CD4-positive, alpha-beta T cell treated with Interleukin-2 at 100 ng/mL for 4 hours (primary cell): Measurements from ENCODE around the gene TMEM117.

Experiments
- DNase-seq: peaks from one replicate; pipeline ENCODE4 v3.0.0-alpha.2; 2020; ENCODE audit warnings: low spot score

Gene TMEM117

DNA sequence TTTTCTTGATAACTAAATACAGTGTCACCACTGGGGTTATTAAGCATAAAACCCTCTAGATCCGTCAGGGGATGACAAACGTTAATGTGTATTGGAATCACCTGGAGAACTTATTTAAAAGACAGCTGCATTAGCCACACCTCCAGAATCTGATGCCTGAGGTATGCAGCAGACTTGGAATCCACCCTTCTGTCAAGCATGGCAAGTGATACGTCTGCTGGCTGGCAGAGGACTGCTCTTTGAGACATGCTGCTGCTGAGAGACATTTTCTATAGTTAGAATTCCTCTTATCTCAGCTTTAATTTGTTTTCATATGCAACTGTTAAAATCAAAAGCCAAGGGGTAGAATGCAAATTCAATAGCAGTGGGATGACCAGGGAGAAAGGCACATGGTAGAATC is 544.0 kb downstream of the TMEM117 start:
- DNase-seq = no peak

DNA sequence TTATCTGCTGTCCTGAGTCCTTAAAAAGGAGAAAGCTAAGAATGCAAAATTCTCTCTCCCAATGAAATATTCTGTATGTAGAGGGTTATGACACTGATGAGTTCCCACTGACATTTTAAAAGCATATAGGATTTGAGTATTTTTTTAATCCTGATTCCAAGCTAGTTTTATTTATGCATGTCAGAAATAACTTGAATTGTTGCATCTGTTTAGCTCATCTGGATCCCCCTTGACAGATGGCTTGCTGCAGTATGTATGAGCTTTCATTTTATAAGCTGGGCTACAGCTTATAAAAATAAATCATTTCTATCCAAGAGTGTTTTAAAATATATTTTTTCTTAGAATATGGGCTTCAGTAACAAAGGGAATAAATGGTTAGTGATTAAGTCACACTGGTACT is 545.0 kb downstream of the TMEM117 start:
- no peak for DNase-seq

DNA sequence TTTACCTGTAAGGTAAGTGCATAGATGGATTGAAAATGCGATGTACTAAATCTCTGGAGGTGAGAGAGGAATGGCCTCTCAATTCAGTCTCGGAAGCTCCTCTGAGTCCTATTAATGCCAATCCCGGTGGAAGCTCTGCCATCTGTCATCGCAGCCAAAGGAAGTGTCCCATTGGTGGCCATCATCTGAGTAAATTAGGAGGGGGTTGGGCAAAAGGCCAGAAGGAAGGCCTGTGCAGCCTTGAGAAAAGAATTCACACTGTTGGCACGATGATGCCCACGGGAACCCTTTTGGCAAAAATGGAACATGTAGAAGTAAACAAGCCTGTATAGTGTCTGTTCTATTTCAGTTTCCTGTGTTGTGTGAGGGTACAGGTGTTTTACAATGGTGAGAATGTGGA is 545.5 kb downstream of the TMEM117 start:
- DNase-seq = no peak

GRCh38 chr12:44384136-44384535 is 548.3 kb downstream of the TMEM117 start:
- DNase-seq = no peak

DNA sequence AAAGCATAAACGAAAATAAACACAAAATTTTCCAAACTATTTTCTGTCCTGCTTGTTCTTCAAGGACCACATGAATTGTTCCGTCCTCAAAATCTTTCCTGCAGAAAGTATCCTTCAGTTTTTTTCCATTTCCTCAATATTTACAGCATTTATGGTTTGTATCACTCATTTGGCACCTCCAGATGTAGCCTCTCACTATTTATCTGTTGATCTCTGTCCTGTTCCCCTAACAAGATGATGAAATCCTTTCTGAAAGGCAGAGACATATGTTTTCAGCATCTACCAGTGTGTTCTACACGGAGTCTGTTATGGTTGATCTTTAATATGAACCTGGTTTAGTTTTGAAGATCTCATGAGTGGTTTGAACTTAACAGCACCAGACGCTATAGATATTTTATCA is 550.1 kb downstream of the TMEM117 start:
- no peak for DNase-seq

GRCh38 chr12:44387581-44387980 is 551.7 kb downstream of the TMEM117 start:
- DNase-seq = no peak

- no peak for DNase-seq
These were observed 553.2 kb downstream of the TMEM117 start for GRCh38 chr12:44389038-44389437.

DNA sequence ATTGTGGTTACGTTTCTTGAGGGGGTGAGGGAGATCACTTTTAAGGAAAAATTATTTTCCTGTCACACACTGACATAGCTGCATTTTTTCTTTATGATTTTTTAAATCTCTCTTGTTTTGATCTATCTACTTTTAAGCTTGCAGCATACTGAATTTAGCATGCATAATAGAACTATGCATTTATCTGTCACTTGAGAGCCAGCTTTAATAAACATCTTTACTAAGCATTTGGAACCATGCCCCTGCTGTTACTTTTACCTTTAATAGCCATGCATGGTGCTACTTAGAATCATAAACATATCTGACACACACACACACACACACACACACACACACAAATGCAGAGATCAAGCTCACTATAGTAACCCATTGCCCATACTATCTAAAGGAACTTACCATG is 554.0 kb downstream of the TMEM117 start:
- DNase-seq = no peak

DNA sequence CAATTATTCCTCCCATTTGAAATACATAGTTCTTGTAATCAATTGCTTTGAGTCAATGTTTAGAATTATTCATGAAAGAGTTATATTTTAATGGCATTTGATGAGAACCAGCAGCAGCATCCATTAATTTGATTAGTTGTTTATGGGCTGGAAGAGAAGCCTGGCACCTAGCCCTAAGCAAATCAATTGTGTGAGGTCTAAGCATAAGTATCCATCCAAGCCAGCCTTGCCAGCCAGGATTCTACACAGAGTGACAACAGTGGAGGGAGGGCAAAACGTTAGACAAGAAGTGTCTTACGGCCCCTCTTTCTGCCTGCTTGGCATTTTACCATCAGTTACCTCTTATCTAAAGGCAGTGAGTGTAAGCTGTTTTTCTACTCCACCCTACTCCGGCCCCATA is 561.8 kb downstream of the TMEM117 start:
- DNase-seq = no peak

- DNase-seq = no peak
These were observed 567.3 kb downstream of the TMEM117 start for GRCh38 chr12:44403185-44403584.

- no peak for DNase-seq
These were observed 569.4 kb downstream of the TMEM117 start for GRCh38 chr12:44405297-44405696.

- DNase-seq = no peak
These were observed 586.7 kb downstream of the TMEM117 start for GRCh38 chr12:44422559-44422958.

GRCh38 chr12:44428825-44429224 is 592.9 kb downstream of the TMEM117 start:
- no peak for DNase-seq

DNA sequence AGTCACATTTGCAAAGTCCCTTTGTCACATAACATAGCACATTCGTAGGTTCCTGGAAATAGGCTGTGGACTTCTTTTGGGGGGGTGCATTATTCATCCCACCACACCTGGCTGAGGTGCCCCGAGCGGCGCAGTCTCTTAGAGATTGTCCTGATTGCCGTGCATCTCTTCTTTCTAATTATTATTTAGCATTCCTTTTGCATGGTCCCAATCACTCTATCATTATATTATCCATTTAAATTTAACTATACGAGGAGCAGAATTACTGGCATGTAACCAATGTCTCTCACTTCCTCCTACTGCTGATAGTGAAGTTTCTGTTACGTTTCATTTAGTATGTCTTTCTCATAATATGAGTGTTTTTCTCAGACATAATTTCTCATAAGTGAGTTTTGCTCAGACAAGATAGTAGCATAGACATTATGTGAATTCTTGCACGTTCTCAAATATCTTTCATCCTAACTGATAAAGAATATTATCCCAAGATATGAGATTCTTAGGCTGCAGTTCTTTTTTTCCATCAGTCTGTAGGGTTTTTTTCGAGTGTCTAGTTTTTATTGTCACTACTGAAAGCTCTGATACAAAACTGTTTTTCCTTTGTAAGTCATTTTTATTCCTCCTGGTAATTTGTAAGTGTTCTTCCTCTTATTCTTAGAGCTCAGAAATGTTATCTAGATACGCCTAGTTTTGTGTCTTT is 595.9 kb downstream of the TMEM117 start:
- DNase-seq = no peak

GRCh38 chr12:44433659-44434058 is 597.8 kb downstream of the TMEM117 start:
- no peak for DNase-seq

GRCh38 chr12:44436756-44437155 is 600.9 kb downstream of the TMEM117 start:
- no peak for DNase-seq
